HG02623 (cell line): ENCODE data around the gene ART3.
A peak's percentile ranks its signal among the peaks of the same experiment; 100 is the strongest.

Experiments used
- ATAC-seq: cut with Tn5 transposase; IDR thresholded peaks from one replicate; pipeline ENCODE4 v1.9.1; 2021; ENCODE audit warnings: moderate library complexity; ENCODE audit not compliant: unreplicated experiment

ART3 gene

DNA sequence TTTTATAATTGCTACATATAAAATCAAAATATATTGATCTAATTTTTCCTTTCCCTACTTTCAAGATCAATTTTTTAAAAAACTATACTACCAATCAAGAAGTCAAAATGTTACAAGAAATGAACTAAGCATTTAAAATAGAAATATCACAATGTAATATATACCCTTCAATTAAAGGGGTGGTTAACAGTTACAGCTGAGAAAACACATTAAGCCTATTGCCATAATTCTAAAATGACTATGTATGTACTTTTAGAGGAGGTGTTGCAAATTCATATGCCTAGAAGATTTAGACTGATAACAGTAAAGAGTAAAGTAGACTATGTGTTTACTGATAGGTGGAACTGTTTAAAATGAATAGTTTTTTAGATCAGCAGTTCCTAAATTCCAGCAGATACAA lies 70.0 kb downstream of the ART3 start:
- ATAC-seq: no peak

- ATAC-seq: peak; percentile 22
Measured at GRCh38 chr4:76147454-76148141, 73.1 kb downstream of the ART3 start.

DNA sequence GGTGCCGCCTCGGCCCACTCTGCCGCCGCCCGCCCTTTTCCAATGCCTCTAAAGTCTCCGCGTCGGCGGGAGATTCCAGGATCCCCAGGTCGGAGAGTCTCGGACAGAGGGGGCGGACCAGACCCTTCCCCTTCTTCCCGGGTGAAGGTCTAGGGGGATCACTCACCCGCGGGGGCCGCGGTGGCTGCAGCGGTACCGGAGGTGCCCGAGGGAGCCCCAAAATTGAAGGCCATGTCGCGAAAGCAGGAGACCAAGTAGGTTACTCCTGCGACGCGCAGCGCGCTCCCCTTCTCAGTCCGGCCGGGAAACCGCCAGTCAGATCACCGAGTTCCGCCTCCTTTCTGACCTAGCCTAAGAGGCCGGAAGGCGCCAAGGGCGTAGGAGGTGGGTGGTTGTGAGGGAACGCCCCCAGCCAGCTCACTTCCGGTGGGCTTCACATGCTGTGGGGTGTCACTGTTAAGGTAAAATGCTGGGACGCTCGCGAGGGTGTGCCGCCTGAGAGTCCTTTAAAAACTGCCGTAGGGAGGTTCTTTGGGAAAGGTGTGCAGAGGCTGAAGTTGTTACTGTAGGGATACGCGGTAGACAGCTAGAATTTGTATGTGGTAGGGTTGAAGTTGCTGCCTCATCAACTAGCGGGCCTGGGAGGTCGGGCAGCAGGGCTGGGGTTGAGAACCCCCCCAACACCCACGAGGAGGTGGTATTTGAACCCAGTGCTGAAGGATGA lies 73.8 kb downstream of the ART3 start, which contains the start of gene NUP54:
NUP54 (minus strand) TSS at position 256 of the 724 bp plus-strand sequence; CDS start at position 233, 23 bp downstream.
- peak; percentile 98 for ATAC-seq

- ATAC-seq: no peak
Measured at GRCh38 chr4:76153356-76153755, 78.8 kb downstream of the ART3 start.

GRCh38 chr4:76155979-76156378 lies 81.5 kb downstream of the ART3 start:
- ATAC-seq: no peak

DNA sequence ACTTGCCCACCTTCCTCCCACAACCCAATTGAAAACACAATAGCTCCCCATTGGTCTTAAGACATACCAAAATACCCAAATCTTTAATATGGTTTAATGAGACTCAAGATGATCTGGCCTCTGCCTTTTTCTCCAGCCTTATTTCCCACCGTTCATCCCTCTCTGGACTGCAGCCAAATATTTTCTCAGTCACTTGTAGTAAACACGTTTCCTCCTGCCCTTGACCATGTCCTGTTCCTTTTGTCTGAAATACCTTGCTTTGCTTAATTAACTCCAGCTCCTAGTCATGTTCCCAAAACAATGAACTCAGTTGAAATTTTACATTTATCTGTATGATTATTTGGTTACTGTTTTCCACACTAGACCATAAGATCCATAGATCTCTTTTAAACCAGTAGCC lies 82.1 kb downstream of the ART3 start:
- no peak for ATAC-seq

GRCh38 chr4:76160355-76160754 lies 85.8 kb downstream of the ART3 start:
- no peak for ATAC-seq
